Thyroid gland (tissue), 4 donors: ENCODE data around the gene CEP131. TPM values are rescaled to one million over a fixed set of nuclear protein-coding genes. Genes with fewer than 3 reads are reported as not detected.
"Not testable (repeated sequence)": the region's sequence is repeated elsewhere in the genome, so short reads cannot be mapped to it uniquely, and the experiment has no call there.

Source experiments
- DNase-seq, 2 donors: peaks; one replicate each; pipeline ENCODE4 v3.0.0-alpha.2; 2019
- H3K27ac ChIP-seq, 3 donors: fragments of 200-600 bp; sonication (generic); 1 replicate in 2 of 3; 2 replicates in 1 of 3; pipeline ENCODE4 v1.5.1; 2016 to 2019; ENCODE audit warnings: mild to moderate bottlenecking in 1 of 3, moderate library complexity in 1 of 3
- H3K27me3 ChIP-seq: fragments of 200-600 bp; sonication (generic); one replicate; pipeline ENCODE4 v1.5.1; 2019
- H3K36me3 ChIP-seq, 2 donors: fragments of 200-600 bp; sonication (generic); one replicate each; pipeline ENCODE4 v1.5.1; 2016 to 2019
- H3K4me1 ChIP-seq, 2 donors: fragments of 200-600 bp; sonication (generic); one replicate each; pipeline ENCODE4 v1.5.1; 2017 to 2019
- H3K4me3 ChIP-seq, 3 donors: fragments of 200-600 bp; sonication (generic); replicated peaks in 1 of 3; 1 replicate in 2 of 3; 2 replicates in 1 of 3; pipeline ENCODE4 v1.5.1; 2016; ENCODE audit warnings: mild to moderate bottlenecking in 1 of 3
- H3K9me3 ChIP-seq: fragments of 200-600 bp; sonication (generic); one replicate; pipeline ENCODE4 v1.5.1; 2017
- CTCF ChIP-seq, 6 experiments: fragments of 200-600 bp in 3 of 6; fragments of 450-650 bp in 3 of 6; sonication (generic) in 3 of 6; IDR thresholded peaks; one replicate each; pipeline ENCODE4 v1.5.1; 2016 to 2019; ENCODE audit warnings: antibody characterized with exemption in 6 of 6, mild to moderate bottlenecking in 2 of 6, inconsistent platforms in 1 of 6, moderate library complexity in 1 of 6
- POLR2A ChIP-seq, 2 donors: fragments of 450-650 bp; IDR thresholded peaks; one replicate each; pipeline ENCODE4 v1.6.1; 2017; ENCODE audit warnings: antibody characterized with exemption in 2 of 2, mild to moderate bottlenecking in 2 of 2, moderate library complexity in 1 of 2
- WGBS, 2 donors: methylation state at CpG; one replicate each; pipeline ENCODE4 v1.1.5; 2017; 5-methylcytosine and 5-hydroxymethylcytosine counted together
- intact Hi-C: fragments of 100-400 bp; cut with DNase I; formaldehyde crosslinking; loops from one replicate; pipeline ENCODE4 v1.15.1; 2023
- total RNA-seq, 4 donors: library from RNA; depleted of rRNA; stranded (reverse); fragments of >200 nt; gene quantifications; one replicate each; pipeline ENCODE4 v1.2.3, GENCODE V29; 2016

CEP131 gene
- total RNA-seq, 4 donors from 2014 or later, result 6.9 to 12.0 (median 8.6) TPM

- intact Hi-C loops, result loop anchor here (10.0 kb wide), 1 partner anchor 194 kb away; the partner anchor contains the start of gene BAIAP2
- H3K9me3 ChIP-seq, result no peaks in the 10 kb centered on the region
- no peak overlapping the region for H3K27ac ChIP-seq
- DNase-seq, result no peak
- TF ChIP-seq CTCF (IDR thresholded peaks at IDR 0.05), result no peak
- no peak for TF ChIP-seq POLR2A (IDR thresholded peaks at IDR 0.05)
- 94 to 96% methylated on average over 9 of the region's 9 CpGs for WGBS, 2 donors
- peaks cover 13 to 30% of the 10 kb centered on the region in 2 donors for H3K36me3 ChIP-seq
- no peak overlapping the region for H3K4me3 ChIP-seq
- no peaks in the 10 kb centered on the region for H3K27me3 ChIP-seq
- H3K4me1 ChIP-seq, result peaks cover 0 to 2% of the 10 kb centered on the region in 2 donors
Measured at GRCh38 chr17:81228420-81228819, 5.7 kb upstream of the CEP131 start.

GRCh38 chr17:81227630-81228029 lies 4.9 kb upstream of the CEP131 start:
- not testable (repeated sequence) for DNase-seq, H3K27ac ChIP-seq, H3K9me3 ChIP-seq, H3K4me3 ChIP-seq, H3K4me1 ChIP-seq, H3K27me3 ChIP-seq
- 85 to 88% methylated on average over 2 of the region's 2 CpGs for WGBS, 2 donors
- intact Hi-C loops, result loop anchor here (10.0 kb wide), 1 partner anchor 193 kb away; the partner anchor contains the start of gene BAIAP2
- peaks cover 10 to 28% of the 10 kb centered on the region in 2 donors for H3K36me3 ChIP-seq

- intact Hi-C loops, result loop anchor here (10.0 kb wide), 1 partner anchor 189 kb away; the partner anchor contains the start of gene BAIAP2
- Histone ChIP-seq H3K27ac (no peak overlapping the region), H3K36me3 (peaks cover 0 to 3% of the 10 kb centered on the region in 2 donors), H3K27me3 (no peaks in the 10 kb centered on the region), H3K4me3 (peak overlapping the region in 1 of 3 donors; percentile 19), H3K4me1 (peaks cover 12 to 16% of the 10 kb centered on the region in 2 donors), H3K9me3 (no peaks in the 10 kb centered on the region)
- DNase-seq, result peak in 1 of 2 donors; percentile 19
- 27 to 36% methylated on average over 11 of the region's 11 CpGs for WGBS, 2 donors
- no peak for TF ChIP-seq CTCF (IDR thresholded peaks at IDR 0.05)
Measured at GRCh38 chr17:81223762-81224130, 981 bp upstream of the CEP131 start.

GRCh38 chr17:81222620-81222905 lies 202 bp downstream of the CEP131 start:
- H3K4me1 ChIP-seq, result peaks cover 12 to 16% of the 10 kb centered on the region in 2 donors
- DNase-seq, result no peak
- H3K9me3 ChIP-seq, result no peaks in the 10 kb centered on the region
- intact Hi-C loops, result loop anchor here (10.0 kb wide), 1 partner anchor 188 kb away; the partner anchor contains the start of gene BAIAP2
- peaks cover 0 to 3% of the 10 kb centered on the region in 2 donors for H3K36me3 ChIP-seq
- H3K27ac ChIP-seq, result no peak overlapping the region
- no peak for TF ChIP-seq POLR2A (IDR thresholded peaks at IDR 0.05)
- no peak for TF ChIP-seq CTCF (IDR thresholded peaks at IDR 0.05)
- peak overlapping the region in 2 of 3 donors; percentile 58 to 62 for H3K4me3 ChIP-seq
- 0 to 7% methylated on average over 4 of the region's 30 CpGs for WGBS, 2 donors
- H3K27me3 ChIP-seq, result no peaks in the 10 kb centered on the region

- peaks cover 12 to 16% of the 10 kb centered on the region in 2 donors for H3K4me1 ChIP-seq
- no peak overlapping the region for H3K27ac ChIP-seq
- H3K27me3 ChIP-seq, result no peaks in the 10 kb centered on the region
- peak overlapping the region in 2 of 3 donors; percentile 58 to 62 for H3K4me3 ChIP-seq
- peaks cover 0 to 3% of the 10 kb centered on the region in 2 donors for H3K36me3 ChIP-seq
- intact Hi-C loops, result loop anchor here (10.0 kb wide), 1 partner anchor 187 kb away; the partner anchor contains the start of gene BAIAP2
- 0 to 18% methylated on average over 7 to 15 of the region's 24 CpGs for WGBS, 2 donors
- TF ChIP-seq POLR2A (IDR thresholded peaks at IDR 0.05), result no peak
- no peak for TF ChIP-seq CTCF (IDR thresholded peaks at IDR 0.05)
- peak in 1 of 2 donors; percentile 21 for DNase-seq
- H3K9me3 ChIP-seq, result no peaks in the 10 kb centered on the region
Measured at GRCh38 chr17:81221842-81222619, 734 bp downstream of the CEP131 start.
